Measurements from ENCODE around the gene GNPTG. TPM values are rescaled to one million over a fixed set of nuclear protein-coding genes. Genes with fewer than 3 reads are reported as not detected.

Gene GNPTG
- total and polyA plus RNA-seq, 2 of the 8 experiments (the other 6 are each of a cell fraction or from before 2014, with no cell fraction given), result 26.2 to 51.2 TPM

- H3K27ac ChIP-seq (ENCODE audit: low read depth, low read length), result no peak overlapping the region
- no peak overlapping the region for H3K4me3 ChIP-seq (ENCODE audit: extremely low read depth in 1 of 4, insufficient read depth in 2 of 4, low read depth in 3 of 4, low read length in 4 of 4)
- peaks cover 12 to 18% of the 10 kb centered on the region in 2 experiments for H4K20me1 ChIP-seq (replicated peaks in 1 of 2; ENCODE audit: control insufficient read depth in 1 of 2, insufficient read depth in 2 of 2, low read length in 2 of 2)
- TF ChIP-seq POLR2A (IDR thresholded peaks at IDR 0.05; ENCODE audit: control extremely low read depth in 1 of 2, low read depth in 2 of 2, low read length in 2 of 2) (peak in 1 of 2 experiments; percentile 12; a peak in 1 of 3 replicates), CHD1 (IDR thresholded peaks at IDR 0.05; ENCODE audit: low read depth, low read length) (no peak), CHD2 (IDR thresholded peaks at IDR 0.05; ENCODE audit: low read length) (no peak), SRF (IDR thresholded peaks at IDR 0.05; ENCODE audit: low read depth, low read length) (no peak)
- TF ChIP-seq, protein P1, sequence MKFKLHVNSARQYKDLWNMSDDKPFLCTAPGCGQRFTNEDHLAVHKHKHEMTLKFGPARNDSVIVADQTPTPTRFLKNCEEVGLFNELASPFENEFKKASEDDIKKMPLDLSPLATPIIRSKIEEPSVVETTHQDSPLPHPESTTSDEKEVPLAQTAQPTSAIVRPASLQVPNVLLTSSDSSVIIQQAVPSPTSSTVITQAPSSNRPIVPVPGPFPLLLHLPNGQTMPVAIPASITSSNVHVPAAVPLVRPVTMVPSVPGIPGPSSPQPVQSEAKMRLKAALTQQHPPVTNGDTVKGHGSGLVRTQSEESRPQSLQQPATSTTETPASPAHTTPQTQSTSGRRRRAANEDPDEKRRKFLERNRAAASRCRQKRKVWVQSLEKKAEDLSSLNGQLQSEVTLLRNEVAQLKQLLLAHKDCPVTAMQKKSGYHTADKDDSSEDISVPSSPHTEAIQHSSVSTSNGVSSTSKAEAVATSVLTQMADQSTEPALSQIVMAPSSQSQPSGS (IDR thresholded peaks at IDR 0.05; ENCODE audit: low read length), result no peak
- H3K79me1 ChIP-seq (ENCODE audit: low read depth, low read length), result peaks cover 7% of the 10 kb centered on the region
- H3K4ac ChIP-seq (replicated peaks; ENCODE audit: insufficient read length, low read depth, low read length), result no peak overlapping the region
- H3K18ac ChIP-seq (ENCODE audit: extremely low read depth, low read length), result no peak overlapping the region
- no peaks in the 10 kb centered on the region; a peak in 1 of 4 replicates for H3K79me2 ChIP-seq (ENCODE audit: control insufficient read depth in 1 of 2, insufficient read depth in 2 of 2, low read length in 2 of 2)
- no peak overlapping the region for H2AFZ ChIP-seq (ENCODE audit: low read length)
- H3K9ac ChIP-seq (replicated peaks in 1 of 4; ENCODE audit: extremely low read depth in 1 of 4, low read depth in 3 of 4, low read length in 3 of 4), result no peak overlapping the region
- WGBS, 2 experiments (ENCODE audit: extremely low coverage in 1 of 2, insufficient coverage in 1 of 2, insufficient read length in 1 of 2, insufficient replicate concordance in 2 of 2, low coverage in 1 of 2, low lambda C conversion rate in 2 of 2, missing lambda C conversion rate in 1 of 2), result 96% methylated on average over 35 of the region's 35 CpGs; no CpG with 5 or more reads in 1 of the 2 experiments
- H3K4me2 ChIP-seq (ENCODE audit: insufficient read depth in 1 of 2, low read depth in 2 of 2, low read length in 2 of 2), result no peak overlapping the region
- no peak for FAIRE-seq
- no peaks in the 10 kb centered on the region for H3K9me3 ChIP-seq (ENCODE audit: insufficient read depth in 2 of 2, low read depth in 1 of 2, low read length in 1 of 2)
- no peak for DNase-seq (ENCODE audit: low read depth in 1 of 2, low spot score in 2 of 2)
- H3K27me3 ChIP-seq (replicated peaks in 1 of 4; ENCODE audit: control insufficient read depth in 3 of 4, extremely low read depth in 1 of 4, insufficient read depth in 3 of 4, low read length in 3 of 4), result no peaks in the 10 kb centered on the region
- H3K36me3 ChIP-seq (ENCODE audit: control insufficient read depth in 2 of 4, insufficient read depth in 4 of 4, low read length in 3 of 4), result peaks cover 30 to 51% (median 41%) of the 10 kb centered on the region in 4 experiments
- H2BK15ac ChIP-seq (ENCODE audit: low read length), result no peak overlapping the region
- no peak overlapping the region for H2BK20ac ChIP-seq (ENCODE audit: low read length)
- ChIA-PET CTCF (ENCODE audit: partially characterized antibody) (interaction anchor here (0.7 to 2.1 kb wide), 8 partner anchors 8 to 107 kb away, joined by 3 to 5 read pairs (median 3); partner anchors contain the start of gene PERCC1), POLR2A (ENCODE audit: partially characterized antibody) (interaction anchor here (1.0 to 6.5 kb wide), 3 partner anchors 9 to 55 kb away, joined by 3 to 106 read pairs (median 4); partner anchors contain the start of gene UBE2I)
- no peak overlapping the region for H3K23ac ChIP-seq (ENCODE audit: insufficient read length)
- no peak overlapping the region for H3K56ac ChIP-seq (replicated peaks; ENCODE audit: insufficient read length, low read depth, low read length)
- peak overlapping the region; percentile 64; the same call in 1 of the 2 replicates for H4K8ac ChIP-seq (ENCODE audit: extremely low read depth, insufficient read depth, low read length)
- no peak overlapping the region for H4K91ac ChIP-seq (replicated peaks; ENCODE audit: insufficient read length, low read length)
- no peak overlapping the region for H2AK5ac ChIP-seq (ENCODE audit: low read depth, low read length)
- no peak overlapping the region for H2BK12ac ChIP-seq (ENCODE audit: low read depth, low read length)
- H2BK120ac ChIP-seq (replicated peaks; ENCODE audit: low read depth, low read length), result no peak overlapping the region
- H3K4me1 ChIP-seq (replicated peaks in 1 of 4; ENCODE audit: control insufficient read depth in 3 of 4, insufficient read depth in 4 of 4, low read length in 3 of 4), result no peaks in the 10 kb centered on the region; a peak in 2 of 7 replicates
- H3K14ac ChIP-seq (ENCODE audit: insufficient read length), result no peak overlapping the region
- peak overlapping the region; percentile 28; the same call in 1 of the 2 replicates for H2BK5ac ChIP-seq (ENCODE audit: low read depth, low read length)
- no peaks in the 10 kb centered on the region for H3K23me2 ChIP-seq (ENCODE audit: low read depth, low read length)
- no peak overlapping the region for H4K5ac ChIP-seq (ENCODE audit: insufficient read length, low read depth, low read length)
Measured at GRCh38 chr16:1323296-1324239, 28.2 kb upstream of the GNPTG start.
